Endothelial cell (in vitro differentiated cells): Measurements from ENCODE around the gene SCD5. TPM values are rescaled to one million over a fixed set of nuclear protein-coding genes. Genes with fewer than 3 reads are reported as not detected.

Experiments used
- DNase-seq: peaks from one replicate; pipeline ENCODE4 v3.0.0; 2021; ENCODE audit warnings: low spot score
- H3K27ac Mint-ChIP-seq: one replicate; pipeline ENCODE4 v1.8.0; 2021; ENCODE audit warnings: mixed read lengths, inconsistent platforms; ENCODE audit not compliant: unreplicated experiment
- H3K27me3 Mint-ChIP-seq: one replicate; pipeline ENCODE4 v1.8.0; 2021; ENCODE audit warnings: mild to moderate bottlenecking, moderate library complexity, mixed read lengths, inconsistent platforms; ENCODE audit not compliant: unreplicated experiment
- H3K36me3 Mint-ChIP-seq: one replicate; pipeline ENCODE4 v1.8.0; 2021; ENCODE audit warnings: mild to moderate bottlenecking, low read depth, mixed read lengths, inconsistent platforms; ENCODE audit not compliant: unreplicated experiment
- H3K4me1 Mint-ChIP-seq: one replicate; pipeline ENCODE4 v1.8.0; 2021; ENCODE audit warnings: mild to moderate bottlenecking, mixed read lengths, inconsistent platforms; ENCODE audit not compliant: unreplicated experiment
- H3K4me3 Mint-ChIP-seq: one replicate; pipeline ENCODE4 v1.8.0; 2021; ENCODE audit warnings: mild to moderate bottlenecking, mixed read lengths, inconsistent platforms; ENCODE audit not compliant: unreplicated experiment
- H3K9me3 Mint-ChIP-seq: one replicate; pipeline ENCODE4 v1.8.0; 2021; ENCODE audit warnings: mixed read lengths, inconsistent platforms; ENCODE audit not compliant: unreplicated experiment
- CTCF ChIP-seq: fragments of 200-600 bp; sonication (generic); IDR thresholded peaks from one replicate; pipeline ENCODE4 v1.5.0; 2021; ENCODE audit warnings: antibody characterized with exemption; ENCODE audit not compliant: unreplicated experiment
- total RNA-seq: library from RNA; stranded (reverse); fragmentation: NEBNext Ultra II Directional; extraction: Animal tissue kit (Norgen Biotek cat#: 25700); gene quantifications from one replicate; pipeline ENCODE4 v1.2.1, GENCODE V29; 2021; ENCODE audit not compliant: unreplicated experiment

The SCD5 gene
- total RNA-seq, 1 donor from 2014 or later = 0.38 TPM

- peaks cover 26% of the 10 kb centered on the region for H3K4me1 Mint-ChIP-seq
- H3K27me3 Mint-ChIP-seq = peaks cover 18% of the 10 kb centered on the region
- no peaks in the 10 kb centered on the region for H3K36me3 Mint-ChIP-seq
- DNase-seq = no peak
- H3K9me3 Mint-ChIP-seq = no peaks in the 10 kb centered on the region
- peak overlapping the region; percentile 61 for H3K4me3 Mint-ChIP-seq
- TF ChIP-seq CTCF = no peak
- H3K27ac Mint-ChIP-seq = peak overlapping the region; percentile 86
Measured at GRCh38 chr4:82785611-82786400, 12.8 kb downstream of the SCD5 start.

- DNase-seq = no peak
Measured at GRCh38 chr4:82784681-82785610, 13.7 kb downstream of the SCD5 start.

GRCh38 chr4:82782626-82783345, 15.8 kb downstream of the SCD5 start:
- Mint-ChIP-seq H3K27ac (no peak overlapping the region), H3K9me3 (no peaks in the 10 kb centered on the region), H3K4me1 (peaks cover 26% of the 10 kb centered on the region), H3K4me3 (no peak overlapping the region), H3K27me3 (peaks cover 9% of the 10 kb centered on the region), H3K36me3 (no peaks in the 10 kb centered on the region)
- DNase-seq = no peak
- no peak for TF ChIP-seq CTCF

More at GRCh38 chr4:82784681-82785610, 13.7 kb downstream of the SCD5 start:
- Mint-ChIP-seq H3K9me3 (no peaks in the 10 kb centered on the region), H3K27me3 (peaks cover 18% of the 10 kb centered on the region), H3K4me1 (peaks cover 26% of the 10 kb centered on the region), H3K36me3 (no peaks in the 10 kb centered on the region), H3K27ac (peak overlapping the region; percentile 86), H3K4me3 (no peak overlapping the region)
- no peak for TF ChIP-seq CTCF

GRCh38 chr4:82780752-82781231, 17.8 kb downstream of the SCD5 start:
- no peak overlapping the region for H3K27ac Mint-ChIP-seq
- TF ChIP-seq CTCF = no peak
- peaks cover 19% of the 10 kb centered on the region for H3K4me1 Mint-ChIP-seq
- no peak for DNase-seq
- no peaks in the 10 kb centered on the region for H3K9me3 Mint-ChIP-seq
- no peaks in the 10 kb centered on the region for H3K36me3 Mint-ChIP-seq
- no peak overlapping the region for H3K4me3 Mint-ChIP-seq
- H3K27me3 Mint-ChIP-seq = peaks cover 6% of the 10 kb centered on the region
